Activated CD8-positive, alpha-beta T cell treated with anti-CD3 and anti-CD28 coated beads for 36 hours (primary cell): ENCODE results near the gene AFP. TPM values are rescaled to one million over a fixed set of nuclear protein-coding genes. Genes with fewer than 3 reads are reported as not detected.

Experiments used
- ATAC-seq: fragments of 200-7000 bp; cut with Tn5 transposase; one replicate; pipeline ENCODE4 v1.10.0; 2021; ENCODE audit warnings: mild to moderate bottlenecking, moderate library complexity
- CTCF ChIA-PET: fragments of 350-600 bp; sonication (Branson Sonifier 250); formaldehyde crosslinking; loops from one replicate; lab custom pipeline; 2021; ENCODE audit warnings: antibody characterized with exemption; lab: Charles Lee
- POLR2A ChIA-PET: fragments of 350-600 bp; sonication (Branson Sonifier 250); formaldehyde crosslinking; loops from one replicate; lab custom pipeline; 2021; ENCODE audit warnings: antibody characterized with exemption; lab: Charles Lee
- DNase-seq: peaks from one replicate; pipeline ENCODE4 v3.0.0-alpha.2; 2020
- H3K27ac Mint-ChIP-seq: one replicate; pipeline ENCODE4 v1.8.0; 2021; ENCODE audit warnings: mild to moderate bottlenecking, mixed read lengths
- H3K27me3 Mint-ChIP-seq: one replicate; pipeline ENCODE4 v1.8.0; 2021; ENCODE audit warnings: mixed read lengths
- H3K36me3 Mint-ChIP-seq: one replicate; pipeline ENCODE4 v1.8.0; 2021; ENCODE audit warnings: low read depth, mixed read lengths
- H3K4me1 Mint-ChIP-seq: one replicate; pipeline ENCODE4 v1.8.0; 2021; ENCODE audit warnings: low read depth, mixed read lengths
- H3K4me3 Mint-ChIP-seq: one replicate; pipeline ENCODE4 v1.8.0; 2021; ENCODE audit warnings: mild to moderate bottlenecking, moderate library complexity, mixed read lengths
- H3K9me3 Mint-ChIP-seq: one replicate; pipeline ENCODE4 v1.8.0; 2021; ENCODE audit warnings: mixed read lengths
- CTCF ChIP-seq: fragments of 200-600 bp; IDR thresholded peaks from one replicate; pipeline ENCODE4 v1.8.0; 2022; ENCODE audit warnings: antibody characterized with exemption, mild to moderate bottlenecking
- intact Hi-C: fragments of 100-400 bp; cut with micrococcal nuclease; formaldehyde crosslinking; loops from one replicate; pipeline ENCODE4 v1.10.0; 2022
- total RNA-seq, 2 experiments: library from RNA; stranded (reverse); gene quantifications; one replicate each; pipeline ENCODE4 v1.2.3, GENCODE V29; 2021

The AFP gene
- total RNA-seq, 2 experiments from 2014 or later = not detected

GRCh38 chr4:73419106-73420038 is 16.6 kb upstream of the AFP start:
- no peaks in the 10 kb centered on the region for H3K36me3 Mint-ChIP-seq
- no peaks in the 10 kb centered on the region for H3K27me3 Mint-ChIP-seq
- no peak for TF ChIP-seq CTCF
- intact Hi-C loops = no loop called here
- H3K27ac Mint-ChIP-seq = no peak overlapping the region
- ChIA-PET POLR2A (no interaction called here), CTCF (interaction anchor here (1.2 to 2.6 kb wide), 2 partner anchors 11 to 26 kb away, joined by 3 to 8 read pairs; no protein-coding TSS in a partner anchor)
- DNase-seq (no peak), ATAC-seq (no peak)
- no peaks in the 10 kb centered on the region for H3K4me1 Mint-ChIP-seq
- H3K4me3 Mint-ChIP-seq = no peak overlapping the region
- H3K9me3 Mint-ChIP-seq = no peaks in the 10 kb centered on the region

GRCh38 chr4:73420615-73421014 is 15.4 kb upstream of the AFP start:
- intact Hi-C loops = no loop called here
- no peaks in the 10 kb centered on the region for H3K27me3 Mint-ChIP-seq

GRCh38 chr4:73421708-73422457 is 14.1 kb upstream of the AFP start:
- Mint-ChIP-seq H3K4me1 (no peaks in the 10 kb centered on the region), H3K27me3 (peaks cover 2% of the 10 kb centered on the region), H3K4me3 (no peak overlapping the region), H3K9me3 (no peaks in the 10 kb centered on the region), H3K36me3 (no peaks in the 10 kb centered on the region), H3K27ac (no peak overlapping the region)
- POLR2A ChIA-PET = no interaction called here
- intact Hi-C loops = no loop called here
- DNase-seq (no peak), ATAC-seq (no peak)
- TF ChIP-seq CTCF = no peak
- CTCF ChIA-PET = interaction anchor here (1.3 kb wide), 1 partner anchor 12 kb away, joined by 3 read pairs; no protein-coding TSS in a partner anchor

More at GRCh38 chr4:73420615-73421014, 15.4 kb upstream of the AFP start:
- H3K36me3 Mint-ChIP-seq = no peaks in the 10 kb centered on the region
- DNase-seq (no peak), ATAC-seq (no peak)
- POLR2A ChIA-PET = no interaction called here
- H3K27ac Mint-ChIP-seq = no peak overlapping the region
- H3K9me3 Mint-ChIP-seq = no peaks in the 10 kb centered on the region
- no peaks in the 10 kb centered on the region for H3K4me1 Mint-ChIP-seq
- CTCF ChIA-PET = interaction anchor here (1.2 to 1.3 kb wide), 2 partner anchors 10 to 13 kb away, joined by 3 read pairs; no protein-coding TSS in a partner anchor
- no peak for TF ChIP-seq CTCF
- H3K4me3 Mint-ChIP-seq = no peak overlapping the region

- H3K4me1 Mint-ChIP-seq = no peaks in the 10 kb centered on the region
- H3K27ac Mint-ChIP-seq = no peak overlapping the region
- CTCF ChIA-PET = no interaction called here
- DNase-seq (no peak), ATAC-seq (no peak)
- POLR2A ChIA-PET = no interaction called here
- no peak overlapping the region for H3K4me3 Mint-ChIP-seq
- TF ChIP-seq CTCF = no peak
- H3K36me3 Mint-ChIP-seq = no peaks in the 10 kb centered on the region
- H3K9me3 Mint-ChIP-seq = no peaks in the 10 kb centered on the region
- H3K27me3 Mint-ChIP-seq = peaks cover 3% of the 10 kb centered on the region
- intact Hi-C loops = no loop called here
These were observed 13.6 kb upstream of the AFP start for GRCh38 chr4:73422458-73422752.
